Ovary (tissue), 9 donors: ENCODE results near the gene RECQL5. TPM values are rescaled to one million over a fixed set of nuclear protein-coding genes. Genes with fewer than 3 reads are reported as not detected.
"Not testable (repeated sequence)": the region's sequence is repeated elsewhere in the genome, so short reads cannot be mapped to it uniquely, and the experiment has no call there.

ENCODE experiments used
- DNase-seq, 5 donors: peaks; one replicate each; pipeline ENCODE4 v3.0.0-alpha.2; 2019 to 2020
- H3K27ac ChIP-seq, 2 donors: fragments of 200-600 bp; one replicate each; pipeline versions ENCODE4 v1.5.1 to v1.8.0; 2019 to 2022
- H3K27me3 ChIP-seq: fragments of 200-600 bp; one replicate; pipeline ENCODE4 v1.8.0; 2022
- H3K36me3 ChIP-seq: fragments of 200-600 bp; sonication (generic); one replicate; pipeline ENCODE4 v1.5.1; 2019
- H3K4me1 ChIP-seq: one replicate; pipeline ENCODE4 v1.8.1; 2013; ENCODE audit warnings: mild to moderate bottlenecking, moderate library complexity; ENCODE audit not compliant: insufficient read depth
- H3K4me3 ChIP-seq: fragments of 200-600 bp; sonication (generic); one replicate; pipeline ENCODE4 v1.5.1; 2017
- H3K9me3 ChIP-seq, 2 donors: fragments of 200-600 bp in 1 of 2; sonication (generic) in 1 of 2; one replicate each; pipeline versions ENCODE4 v1.5.1 to v1.8.1; 2013 to 2019; ENCODE audit warnings: mild to moderate bottlenecking in 1 of 2, moderate library complexity in 1 of 2
- EP300 ChIP-seq: sonication (generic); formaldehyde crosslinking; IDR thresholded peaks from one replicate; pipeline ENCODE4 v1.6.1; 2017; ENCODE audit warnings: antibody characterized with exemption
- POLR2A ChIP-seq: fragments of 450-650 bp; IDR thresholded peaks from one replicate; pipeline ENCODE4 v1.6.1; 2017; ENCODE audit warnings: antibody characterized with exemption, mild to moderate bottlenecking, moderate library complexity
- WGBS, 3 donors: extraction: QIAGEN DNeasy Blood & Tissue Kit in 1 of 3; methylation state at CpG; one replicate each; pipeline versions ENCODE4 v1.1.5 to v1.1.7; 2013 to 2017; 5-methylcytosine and 5-hydroxymethylcytosine counted together
- intact Hi-C, 4 donors: fragments of 100-400 bp; cut with DNase I; formaldehyde crosslinking; loops; one replicate each; pipeline versions ENCODE4 v1.11.0 to v1.15.1; 2022 to 2023
- polyA plus RNA-seq, 2 donors: library from polyadenylated mRNA; stranded (reverse); fragments of 200-250 nt in 1 of 2; fragments of 350-450 nt in 1 of 2; fragmentation: Illumina TruSeq in 1 of 2; extraction: RNeasy Lipid Tissue Mini Kit (QIAGEN cat#74804) in 1 of 2; gene quantifications; one replicate each; pipeline ENCODE4 v1.2.3, GENCODE V29; 2013 to 2014
- total RNA-seq, 7 donors: library from RNA; depleted of rRNA in 2 of 7; stranded (reverse); fragments of >200 nt in 2 of 7; fragmentation: NEBNext Ultra II Directional in 3 of 7; extraction: Animal tissue kit (Norgen Biotek cat#: 25700) in 3 of 7; gene quantifications; one replicate each; pipeline versions ENCODE4 v1.1.0 to v1.2.4, GENCODE V29; 2016 to 2023
- TF ChIP-seq, protein P1 (sequence below), 3 donors: fragments of 450-650 bp in 2 of 3; fragments of 200-600 bp in 1 of 3; IDR thresholded peaks; one replicate each; pipeline versions ENCODE4 v1.5.1 to v1.8.0; 2016 to 2022; ENCODE audit warnings: antibody characterized with exemption in 3 of 3, mild to moderate bottlenecking in 1 of 3
- donor health status: DM: no; HTN: no; CAD: no; lungs with moderate emphysema.
- donor health status: DM: no; HTN: no; CAD: no.
- donor health status: Bipolar disorder and iron deficiency.
- donor health status: DM: yes; HTN: yes; CAD: no.
- donor health status: DM: no; HTN: no; CAD: no.
- donor health status: DM: yes; HTN: yes; CAD: no.

RECQL5 gene
- total and polyA plus RNA-seq, 9 donors, result 13.8 to 32.8 (median 23.9) TPM

DNA sequence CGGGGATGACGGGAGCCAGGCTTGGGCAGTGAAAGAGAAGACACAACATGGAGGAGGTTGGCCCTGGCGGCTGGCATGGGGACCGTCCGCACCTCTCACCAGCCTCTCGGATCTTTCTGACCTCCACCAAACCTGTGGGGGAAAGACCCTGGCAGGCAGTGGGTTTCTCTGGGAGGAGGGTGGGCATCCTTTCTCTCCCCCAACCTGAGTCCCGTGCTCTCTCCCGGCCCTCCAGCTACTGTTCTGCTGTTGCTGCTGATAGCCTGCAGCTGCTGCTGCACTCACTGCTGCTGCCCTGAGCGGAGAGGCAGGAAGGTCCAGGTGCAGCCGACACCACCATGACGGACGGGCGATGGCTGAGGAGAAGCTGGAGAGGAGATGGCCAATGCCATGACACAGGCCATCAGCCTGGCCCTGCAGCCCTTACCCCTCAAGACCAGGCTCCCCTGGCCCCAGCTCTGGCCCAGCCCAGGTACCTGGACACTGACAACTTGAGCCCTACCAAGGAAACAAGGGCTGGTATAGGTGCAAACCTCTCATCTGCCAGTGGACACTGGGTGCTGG, 26.3 kb downstream of the RECQL5 start:
- no peak for DNase-seq
- TF ChIP-seq EP300 (no peak), POLR2A (no peak)
- TF ChIP-seq, protein P1, sequence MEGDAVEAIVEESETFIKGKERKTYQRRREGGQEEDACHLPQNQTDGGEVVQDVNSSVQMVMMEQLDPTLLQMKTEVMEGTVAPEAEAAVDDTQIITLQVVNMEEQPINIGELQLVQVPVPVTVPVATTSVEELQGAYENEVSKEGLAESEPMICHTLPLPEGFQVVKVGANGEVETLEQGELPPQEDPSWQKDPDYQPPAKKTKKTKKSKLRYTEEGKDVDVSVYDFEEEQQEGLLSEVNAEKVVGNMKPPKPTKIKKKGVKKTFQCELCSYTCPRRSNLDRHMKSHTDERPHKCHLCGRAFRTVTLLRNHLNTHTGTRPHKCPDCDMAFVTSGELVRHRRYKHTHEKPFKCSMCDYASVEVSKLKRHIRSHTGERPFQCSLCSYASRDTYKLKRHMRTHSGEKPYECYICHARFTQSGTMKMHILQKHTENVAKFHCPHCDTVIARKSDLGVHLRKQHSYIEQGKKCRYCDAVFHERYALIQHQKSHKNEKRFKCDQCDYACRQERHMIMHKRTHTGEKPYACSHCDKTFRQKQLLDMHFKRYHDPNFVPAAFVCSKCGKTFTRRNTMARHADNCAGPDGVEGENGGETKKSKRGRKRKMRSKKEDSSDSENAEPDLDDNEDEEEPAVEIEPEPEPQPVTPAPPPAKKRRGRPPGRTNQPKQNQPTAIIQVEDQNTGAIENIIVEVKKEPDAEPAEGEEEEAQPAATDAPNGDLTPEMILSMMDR (IDR thresholded peaks at IDR 0.05), result no peak
- H3K36me3 ChIP-seq, result no peaks in the 10 kb centered on the region
- no peaks in the 10 kb centered on the region for H3K4me1 ChIP-seq
- 85 to 90% (median 90%) methylated on average over 13 of the region's 13 CpGs for WGBS, 3 donors
- no peak overlapping the region for H3K27ac ChIP-seq
- no peak overlapping the region for H3K4me3 ChIP-seq
- intact Hi-C loops, result no loop called here
- H3K9me3 ChIP-seq, result no peaks in the 10 kb centered on the region
- no peaks in the 10 kb centered on the region for H3K27me3 ChIP-seq

DNA sequence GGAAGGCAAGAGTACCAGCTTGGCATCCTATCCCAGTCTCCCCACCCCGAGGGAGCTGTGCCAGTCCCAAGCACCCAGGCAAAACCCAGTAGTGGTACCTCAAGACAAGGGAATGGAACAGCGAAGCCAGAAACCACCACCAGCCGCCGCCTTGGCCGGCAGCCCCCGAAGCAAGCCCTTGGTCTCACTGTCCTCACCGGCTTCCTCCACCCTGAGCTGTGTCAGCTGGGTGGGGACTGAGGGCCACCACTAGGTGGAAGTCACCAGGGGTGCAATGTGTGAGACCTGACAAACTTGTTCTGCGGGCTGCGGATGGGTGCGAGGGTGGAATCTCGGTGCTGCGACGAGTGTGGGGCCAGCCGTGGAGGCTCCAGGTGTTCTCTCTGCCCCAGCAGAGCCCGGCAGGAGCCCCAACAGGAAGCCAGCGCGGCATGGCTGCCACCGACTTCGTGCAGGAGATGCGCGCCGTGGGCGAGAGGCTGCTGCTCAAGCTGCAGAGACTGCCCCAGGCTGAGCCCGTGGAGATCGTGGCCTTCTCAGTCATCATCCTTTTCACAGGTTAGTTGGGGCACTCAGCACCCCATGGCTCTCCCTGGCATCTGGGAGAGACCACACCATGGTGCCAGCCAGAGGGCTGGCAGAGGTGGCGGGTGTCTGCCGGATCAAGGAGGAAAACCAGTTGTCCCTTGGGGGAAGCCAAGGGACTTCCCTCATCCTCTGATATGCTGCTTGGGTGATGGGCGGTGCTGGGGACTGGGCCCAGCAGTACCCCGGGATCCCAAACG, 27.0 kb downstream of the RECQL5 start:
- no peak for DNase-seq
- intact Hi-C loops, result no loop called here
- no peak overlapping the region for H3K4me3 ChIP-seq
- H3K9me3 ChIP-seq, result no peaks in the 10 kb centered on the region
- H3K27me3 ChIP-seq, result no peaks in the 10 kb centered on the region
- no peaks in the 10 kb centered on the region for H3K4me1 ChIP-seq
- no peaks in the 10 kb centered on the region for H3K36me3 ChIP-seq
- TF ChIP-seq POLR2A (no peak), EP300 (no peak)
- TF ChIP-seq, protein P1 (IDR thresholded peaks at IDR 0.05), result no peak
- H3K27ac ChIP-seq, result no peak overlapping the region
- 93% methylated on average over 29 to 30 of the region's 30 CpGs for WGBS, 3 donors

DNA sequence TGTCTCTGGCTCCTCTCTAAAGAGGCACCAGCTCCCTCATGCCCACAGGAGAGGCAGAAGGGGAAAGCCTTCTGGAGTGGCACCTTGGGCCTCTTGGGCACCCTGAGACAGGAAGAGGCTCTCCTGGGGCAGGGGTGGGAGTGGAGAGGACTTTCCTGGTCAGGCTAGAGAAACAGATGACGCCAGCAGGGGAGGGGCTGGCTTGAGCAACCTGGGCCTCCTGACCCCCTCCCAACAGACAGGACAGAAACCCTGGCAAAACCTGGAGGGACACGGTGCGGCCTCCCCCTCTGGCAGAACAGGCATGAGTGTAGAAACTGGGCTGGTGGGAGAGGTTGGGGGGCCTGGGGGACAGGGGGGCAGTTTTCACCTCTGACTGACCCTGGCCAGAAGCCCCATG, 27.6 kb downstream of the RECQL5 start:
- no peaks in the 10 kb centered on the region for H3K36me3 ChIP-seq
- no peak overlapping the region for H3K4me3 ChIP-seq
- TF ChIP-seq, protein P1 (IDR thresholded peaks at IDR 0.05), result no peak
- TF ChIP-seq EP300 (no peak), POLR2A (no peak)
- no peaks in the 10 kb centered on the region for H3K4me1 ChIP-seq
- WGBS, 3 donors, result 88 to 90% (median 89%) methylated on average over 3 of the region's 3 CpGs
- intact Hi-C loops, result no loop called here
- H3K9me3 ChIP-seq, result no peaks in the 10 kb centered on the region
- H3K27ac ChIP-seq, result no peak overlapping the region
- no peaks in the 10 kb centered on the region for H3K27me3 ChIP-seq
- DNase-seq, result no peak

DNA sequence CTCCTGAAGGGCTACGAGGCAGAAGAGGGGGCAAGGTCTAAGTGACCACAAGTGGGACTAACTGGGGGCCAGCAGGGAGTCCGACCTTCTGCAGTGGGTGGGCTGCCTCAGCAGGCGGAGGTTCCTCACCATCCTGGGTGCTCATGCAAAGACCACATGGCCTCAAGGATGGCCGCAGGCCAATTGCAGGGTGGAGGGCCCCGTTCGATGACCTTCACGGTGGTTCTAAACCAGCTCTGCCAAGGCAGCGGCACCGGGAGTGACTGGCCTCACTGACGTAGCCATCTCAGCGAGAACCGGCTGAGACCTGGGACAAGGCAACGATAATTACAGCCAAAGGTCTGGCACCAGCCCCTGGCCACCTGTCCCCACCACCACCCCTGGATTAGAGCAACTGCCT, 28.1 kb downstream of the RECQL5 start:
- Histone ChIP-seq H3K4me3 (no peak overlapping the region), H3K36me3 (no peaks in the 10 kb centered on the region), H3K27ac (no peak overlapping the region), H3K27me3 (no peaks in the 10 kb centered on the region), H3K4me1 (peaks cover 4% of the 10 kb centered on the region), H3K9me3 (no peaks in the 10 kb centered on the region)
- TF ChIP-seq, protein P1 (IDR thresholded peaks at IDR 0.05), result no peak
- TF ChIP-seq EP300 (no peak), POLR2A (no peak)
- intact Hi-C loops, result no loop called here
- 83 to 91% (median 90%) methylated on average over 12 to 13 of the region's 13 CpGs for WGBS, 3 donors
- peak in 2 of 5 donors; percentile 20 to 36 for DNase-seq

DNA sequence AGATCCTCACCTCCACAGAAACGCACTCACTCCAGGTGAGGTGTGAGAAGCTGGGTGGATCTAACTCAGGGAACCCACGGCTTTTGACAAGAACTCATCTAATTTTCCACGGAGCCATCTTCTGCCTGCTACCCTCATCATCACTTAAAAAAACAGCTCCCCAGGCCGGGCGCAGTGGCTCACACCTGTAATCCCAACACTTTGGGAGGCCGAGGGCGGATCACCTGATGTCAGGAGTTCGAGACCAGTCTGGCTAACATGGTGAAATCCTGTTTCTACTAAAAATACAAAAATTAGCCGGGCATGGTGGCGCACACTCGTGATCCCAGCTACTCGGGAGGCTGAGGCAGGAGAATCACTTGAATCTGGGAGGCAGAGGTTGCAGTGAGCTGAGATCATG, 28.9 kb downstream of the RECQL5 start:
- intact Hi-C loops, H3K4me3 ChIP-seq, H3K9me3 ChIP-seq, H3K27ac ChIP-seq, H3K4me1 ChIP-seq, H3K27me3 ChIP-seq, DNase-seq, H3K36me3 ChIP-seq: not testable (repeated sequence)
- 93 to 97% (median 95%) methylated on average over 12 of the region's 12 CpGs for WGBS, 3 donors
